ENCODE results near the gene ITGA6. TPM values are rescaled to one million over a fixed set of nuclear protein-coding genes. Genes with fewer than 3 reads are reported as not detected.

Gene ITGA6
- polyA plus RNA-seq, 4 donors: 90.8 to 121 (median 98.6) TPM

GRCh38 chr2:172439509-172439860 is 12.1 kb downstream of the ITGA6 start:
- no peak for DNase-seq (ENCODE audit: low read depth in 4 of 4, low spot score in 2 of 4)

DNA sequence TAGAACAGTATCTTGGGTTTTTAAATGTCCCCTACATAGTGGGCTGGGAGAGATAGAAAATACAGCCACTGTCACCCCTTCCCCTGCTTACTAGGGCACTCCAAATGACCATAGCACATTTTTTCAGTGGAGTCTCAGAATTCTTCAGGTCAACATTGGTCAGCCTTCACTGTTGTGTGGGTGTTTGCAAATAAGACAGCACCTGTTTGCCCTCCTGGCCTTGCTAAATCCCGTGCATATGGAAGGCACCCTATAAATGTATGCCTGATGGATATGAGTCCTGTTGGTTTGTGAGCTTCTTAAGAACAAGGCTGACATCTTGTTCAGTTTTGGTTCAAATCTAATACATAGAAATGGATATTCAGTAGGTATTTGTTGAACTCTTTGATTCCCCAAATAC is 12.5 kb downstream of the ITGA6 start:
- no peak for DNase-seq (ENCODE audit: low read depth in 4 of 4, low spot score in 2 of 4)

DNA sequence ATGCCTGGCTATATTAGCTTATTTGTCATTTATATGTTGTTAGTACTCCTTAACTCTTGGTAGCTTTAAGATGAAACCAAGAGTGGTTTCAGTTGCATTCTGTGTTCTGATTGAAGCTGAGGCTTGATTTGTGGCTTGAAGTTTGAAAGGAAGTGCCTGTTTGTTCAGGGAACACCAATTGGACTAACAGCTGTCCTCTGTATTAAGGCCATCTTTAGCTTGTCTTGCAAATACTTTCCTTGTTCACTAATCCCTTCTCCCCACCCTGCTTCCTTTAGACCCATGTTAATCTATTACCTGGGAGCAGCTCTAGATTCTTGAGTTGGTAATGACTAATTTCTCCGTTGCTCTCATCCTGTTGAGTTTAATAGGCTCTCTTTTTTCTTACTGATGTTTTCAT is 13.4 kb downstream of the ITGA6 start:
- no peak for DNase-seq (ENCODE audit: low read depth in 4 of 4, low spot score in 2 of 4)

- DNase-seq (ENCODE audit: low read depth in 4 of 4, low spot score in 2 of 4): no peak
These were observed 14.9 kb downstream of the ITGA6 start for GRCh38 chr2:172442072-172442895.

DNA sequence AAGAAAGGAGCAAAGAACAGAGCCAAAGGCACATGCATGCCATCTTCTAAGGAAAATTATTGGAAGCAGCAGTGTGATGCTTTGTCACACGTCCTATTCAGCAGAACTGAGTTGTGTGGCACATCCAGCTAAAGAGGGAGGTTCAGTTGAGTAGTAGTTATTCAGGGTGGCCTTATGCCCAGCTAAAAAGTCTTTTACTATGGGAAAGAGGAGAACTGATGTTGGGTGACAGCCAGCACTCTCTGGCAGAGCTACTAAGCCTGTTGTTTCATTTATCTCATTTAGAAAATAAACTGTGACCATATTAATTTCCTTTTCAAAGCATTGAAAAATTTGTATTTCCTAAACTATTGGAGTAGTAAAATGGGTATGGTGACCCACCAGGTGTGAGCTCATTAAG is 18.5 kb downstream of the ITGA6 start:
- no peak for DNase-seq (ENCODE audit: low read depth in 4 of 4, low spot score in 2 of 4)

- DNase-seq (ENCODE audit: low read depth in 4 of 4, low spot score in 2 of 4): no peak
These were observed 19.2 kb downstream of the ITGA6 start for GRCh38 chr2:172446474-172447063.

- no peak for DNase-seq (ENCODE audit: low read depth in 4 of 4, low spot score in 2 of 4)
These were observed 20.6 kb downstream of the ITGA6 start for GRCh38 chr2:172447811-172448493.

GRCh38 chr2:172448544-172449267 is 21.3 kb downstream of the ITGA6 start:
- DNase-seq (ENCODE audit: low read depth in 4 of 4, low spot score in 2 of 4): no peak

DNA sequence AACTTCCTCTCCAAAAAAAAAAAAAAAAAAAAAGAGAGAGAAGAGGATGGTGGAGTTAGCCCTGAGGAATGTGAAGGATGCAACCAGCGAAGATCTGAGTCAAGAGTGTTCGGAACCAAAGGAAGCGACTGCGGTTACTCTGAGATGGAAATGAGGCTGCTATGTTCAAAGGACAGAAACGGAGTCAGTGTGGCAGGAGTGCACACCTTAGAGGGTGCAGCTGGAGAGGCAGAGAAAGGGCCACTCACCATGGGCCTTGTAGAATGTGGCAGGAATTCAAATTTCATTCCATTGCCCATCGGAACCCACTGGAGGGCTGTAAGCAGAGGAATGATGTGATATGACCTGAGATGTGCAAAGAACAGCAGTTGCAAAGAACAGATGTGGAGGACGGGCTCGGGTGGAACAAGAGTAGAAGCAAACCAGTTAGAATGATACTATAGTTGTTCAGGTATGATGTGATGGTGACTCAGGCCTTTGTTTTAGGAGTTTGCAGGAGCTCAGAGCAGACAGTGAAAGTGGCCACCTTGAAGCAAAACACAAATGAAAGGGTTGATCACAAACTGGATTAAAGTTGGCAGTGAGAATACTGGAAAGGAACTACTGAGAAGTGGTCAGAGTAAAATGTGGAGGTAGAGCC is 22.6 kb downstream of the ITGA6 start:
- DNase-seq (ENCODE audit: low read depth in 4 of 4, low spot score in 2 of 4): no peak

- no peak for DNase-seq (ENCODE audit: low read depth in 4 of 4, low spot score in 2 of 4)
These were observed 24.5 kb downstream of the ITGA6 start for GRCh38 chr2:172451923-172452322.

GRCh38 chr2:172452845-172453244 is 25.5 kb downstream of the ITGA6 start:
- no peak for DNase-seq (ENCODE audit: low read depth in 4 of 4, low spot score in 2 of 4)

DNA sequence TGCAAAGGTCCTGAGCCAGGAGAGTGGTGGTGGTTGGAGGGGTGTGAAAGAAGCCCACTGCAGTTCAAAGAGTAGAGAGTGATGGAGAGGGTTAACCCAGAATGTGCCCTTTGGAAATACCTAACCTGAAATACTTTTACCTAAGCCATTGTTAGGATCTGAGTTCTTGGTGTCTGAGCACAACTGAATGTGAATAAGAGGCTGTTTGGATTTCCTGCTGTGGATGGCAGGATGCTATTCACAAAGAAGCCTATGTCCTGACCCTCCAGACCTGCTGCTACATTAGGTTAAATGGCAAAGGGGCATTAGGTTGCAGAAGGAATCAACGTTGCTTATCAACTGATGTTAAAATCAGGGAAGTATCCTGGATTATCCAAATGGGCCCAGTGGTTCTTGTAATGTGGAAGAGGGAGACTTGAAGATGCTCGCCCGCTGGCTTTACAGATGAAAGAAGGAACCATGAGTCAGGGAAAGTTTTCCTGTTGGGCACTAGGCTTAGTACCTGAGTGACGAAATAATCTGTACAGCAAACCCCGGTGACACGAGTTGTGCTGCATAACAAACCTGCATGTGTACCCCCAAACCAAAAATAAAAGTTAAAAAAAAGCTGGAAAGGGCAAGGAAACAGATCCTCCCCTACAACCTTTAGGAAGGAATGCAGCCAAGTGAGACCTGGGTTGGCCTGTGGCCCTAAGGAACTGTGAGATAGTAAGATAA is 27.2 kb downstream of the ITGA6 start:
- no peak for DNase-seq (ENCODE audit: low read depth in 4 of 4, low spot score in 2 of 4)

DNA sequence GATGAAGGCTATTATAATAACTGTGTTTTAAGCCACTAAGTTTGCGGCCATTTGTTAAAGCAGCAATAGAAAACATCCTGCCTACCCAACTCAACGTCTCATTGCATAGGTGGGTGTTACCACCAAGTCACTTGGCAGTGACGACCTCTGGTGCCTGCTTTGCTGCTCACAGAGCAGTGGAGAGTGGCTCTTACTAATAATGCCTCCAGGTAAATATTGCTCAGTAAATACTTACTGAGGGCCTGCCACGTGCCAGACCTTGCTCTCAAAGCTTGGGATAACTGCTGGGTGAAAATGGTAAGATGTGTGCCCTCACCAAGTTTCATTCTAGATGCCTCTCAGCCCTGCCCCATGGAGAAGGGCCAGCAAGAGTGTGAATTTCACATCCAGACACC is 27.7 kb downstream of the ITGA6 start:
- DNase-seq (ENCODE audit: low read depth in 4 of 4, low spot score in 2 of 4): no peak

DNA sequence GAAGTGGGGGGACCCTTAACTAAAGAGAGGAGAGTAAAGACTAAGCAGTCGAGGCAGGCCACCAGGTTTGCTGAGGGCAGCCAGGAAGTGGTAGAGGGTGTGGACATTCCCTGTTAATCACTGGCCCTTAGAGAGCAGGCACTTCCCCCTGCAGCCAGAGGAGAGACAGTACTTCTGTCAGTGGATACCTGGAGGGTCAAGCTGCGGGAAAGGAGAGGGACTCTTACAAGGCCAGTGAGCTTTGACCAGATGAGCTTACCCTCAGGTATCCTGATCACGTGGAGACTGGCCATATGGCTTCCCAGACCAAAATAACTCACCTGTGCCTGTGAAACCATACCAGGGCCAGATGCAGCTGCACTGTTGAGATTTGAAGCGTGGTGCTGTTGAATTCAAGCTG is 28.6 kb downstream of the ITGA6 start:
- DNase-seq (ENCODE audit: low read depth in 4 of 4, low spot score in 2 of 4): no peak

- DNase-seq (ENCODE audit: low read depth in 4 of 4, low spot score in 2 of 4): no peak
These were observed 30.1 kb downstream of the ITGA6 start for GRCh38 chr2:172457536-172457935.

DNA sequence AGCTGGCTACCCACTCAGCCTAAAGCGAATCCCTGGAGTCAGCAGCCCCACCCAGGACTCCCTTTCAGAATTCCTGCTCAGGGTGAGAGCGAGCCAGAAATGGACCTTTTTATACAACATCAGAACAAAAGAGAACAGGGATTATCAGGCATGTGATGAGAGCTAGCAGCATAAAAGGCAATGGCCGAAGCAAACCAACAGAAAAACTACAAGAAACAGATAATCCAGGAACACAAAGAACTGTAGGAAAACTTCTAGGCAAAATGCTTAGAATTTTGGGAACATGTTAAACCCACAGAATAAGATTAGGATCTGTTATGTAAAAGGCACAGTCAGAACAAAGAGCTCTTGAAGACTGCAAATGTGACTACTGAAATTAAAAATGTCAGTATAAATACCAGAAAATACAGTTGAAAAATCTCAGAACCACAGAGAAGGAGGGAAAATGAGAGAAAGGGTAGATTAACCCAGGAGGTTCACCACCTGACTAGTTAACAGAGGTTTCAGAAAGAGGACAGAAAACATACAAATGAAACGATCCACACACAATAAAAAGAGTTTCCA is 31.3 kb downstream of the ITGA6 start:
- no peak for DNase-seq (ENCODE audit: low read depth in 4 of 4, low spot score in 2 of 4)

DNA sequence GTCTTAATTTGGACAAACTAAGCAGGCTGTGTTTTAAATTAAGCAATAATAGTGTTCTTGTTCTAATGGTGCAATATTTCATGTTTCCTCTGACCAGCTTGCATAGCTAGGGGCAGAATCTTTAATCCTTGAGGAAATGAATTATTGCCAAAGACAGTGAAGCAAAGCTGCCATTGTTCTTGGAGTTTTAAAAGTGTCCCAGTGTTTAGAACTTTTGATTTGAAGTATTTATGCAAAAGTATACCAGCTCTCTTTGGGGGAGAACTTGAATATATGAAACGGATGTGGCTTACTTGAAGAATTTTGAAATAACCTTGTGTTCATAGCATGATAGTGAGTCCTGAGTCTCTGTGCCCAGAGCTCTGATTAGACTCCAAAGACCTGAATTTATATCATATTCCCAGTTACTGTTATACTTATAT is 33.4 kb downstream of the ITGA6 start:
- DNase-seq (ENCODE audit: low read depth in 4 of 4, low spot score in 2 of 4): no peak

- DNase-seq (ENCODE audit: low read depth in 4 of 4, low spot score in 2 of 4): peak in 1 of 4 donors; percentile 30
These were observed 34.4 kb downstream of the ITGA6 start for GRCh38 chr2:172461591-172462372.

DNA sequence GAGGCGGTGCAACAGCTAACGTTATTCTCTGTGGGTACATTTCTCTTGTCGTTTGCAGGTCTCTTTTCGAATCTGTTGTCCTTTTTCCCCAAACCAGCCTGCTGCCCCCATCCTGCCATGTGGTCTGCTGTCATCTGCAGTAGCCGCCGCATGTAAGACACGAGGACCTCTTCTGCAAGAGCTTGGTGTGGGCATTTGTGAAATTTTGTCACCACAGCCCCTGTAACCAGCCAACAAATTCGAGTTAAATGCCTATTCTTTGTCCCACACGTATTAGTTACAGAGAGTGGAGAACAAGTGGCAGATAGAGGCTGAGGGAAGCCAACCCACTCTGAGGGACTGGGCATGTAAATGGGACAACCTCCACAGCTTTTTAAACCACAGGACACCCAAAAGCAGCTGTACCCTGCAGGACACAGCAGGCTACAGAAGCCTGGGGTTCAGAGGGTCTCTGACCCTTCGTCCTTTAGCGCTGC is 35.0 kb downstream of the ITGA6 start:
- no peak for DNase-seq (ENCODE audit: low read depth in 4 of 4, low spot score in 2 of 4)
